ENCODE measurements around the gene BASP1.

DNA sequence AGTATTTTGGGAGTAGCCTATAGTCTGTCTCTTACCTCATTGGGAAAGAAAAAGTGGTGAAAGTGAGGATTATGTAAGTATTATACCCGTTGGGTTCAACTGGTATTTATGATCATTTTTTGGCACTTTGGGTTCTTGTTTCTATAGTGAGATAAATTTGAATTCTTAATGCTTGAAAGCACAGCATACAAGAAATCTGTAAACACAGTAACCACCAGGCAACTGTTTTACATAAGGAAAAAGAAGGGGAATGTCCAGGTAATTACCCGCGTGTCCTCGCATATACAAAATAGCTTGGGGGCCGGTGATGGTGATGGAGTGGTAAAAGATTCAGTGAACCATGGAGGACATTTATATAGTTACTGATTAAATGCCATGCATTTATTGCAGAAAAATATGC lies 60.5 kb downstream of the BASP1 start:
- no peak for TF ChIP-seq ZNF274 (IDR thresholded peaks at IDR 0.05; ENCODE audit: low read length)
- TF ChIP-seq ZNF274 (tag by site-specific recombination; IDR thresholded peaks at IDR 0.05; ENCODE audit: borderline replicate concordance) = no peak
- TF ChIP-seq ZNF157 (tag by site-specific recombination; IDR thresholded peaks at IDR 0.05) = no peak
- TF ChIP-seq ZNF175 (tag by site-specific recombination; IDR thresholded peaks at IDR 0.05) = no peak

Data from HEK293 (cell line).